ENCODE data around the gene SAPCD1.
"Not testable (repeated sequence)": the region's sequence is repeated elsewhere in the genome, so short reads cannot be mapped to it uniquely, and the experiment has no call there.

SAPCD1 gene

DNA sequence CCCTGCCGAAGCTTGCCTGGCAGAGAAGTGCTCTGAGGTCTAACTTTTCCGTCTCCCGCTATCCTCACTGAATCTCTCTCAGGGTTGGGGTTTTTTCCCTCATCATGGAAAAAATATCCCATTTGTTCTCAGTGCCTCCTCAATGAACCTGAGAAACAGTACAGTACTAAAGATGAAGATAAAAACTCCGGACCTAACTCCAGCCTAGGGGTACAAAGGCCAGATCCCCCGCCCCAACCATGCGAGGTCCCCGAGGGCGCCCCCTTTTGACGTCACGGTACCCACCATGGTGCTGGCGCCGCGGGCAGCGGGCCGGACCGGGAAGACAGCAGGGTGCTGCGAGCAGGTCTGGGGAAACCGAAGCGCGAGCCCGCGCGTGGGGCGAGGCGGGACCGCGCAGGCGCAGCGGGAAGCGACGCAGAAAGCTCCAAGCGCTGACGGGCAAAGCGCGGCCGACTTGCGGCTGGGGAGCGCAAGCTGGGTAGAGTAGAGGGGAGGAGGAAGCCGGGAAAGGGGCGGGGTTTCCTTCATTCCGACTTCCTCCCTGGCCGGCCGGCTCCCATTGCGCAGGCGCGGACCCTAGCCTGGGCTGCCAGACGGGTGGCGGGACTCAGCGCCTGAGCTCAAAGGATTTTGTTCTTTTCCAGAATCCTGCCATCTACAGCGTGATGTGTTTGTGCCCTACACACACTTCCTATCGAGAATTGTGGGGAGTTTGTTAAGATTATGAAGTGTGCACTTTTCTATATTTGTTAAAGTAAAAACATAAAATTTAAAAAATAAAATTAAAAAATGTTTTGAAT lies 44.2 kb downstream of the SAPCD1 start, which contains the start of gene LSM2:
LSM2 (minus strand) TSS at position 497 of the 803 bp plus-strand sequence; CDS start at position 288, 209 bp downstream.
- peak; percentile 67 for DNase-seq

DNA sequence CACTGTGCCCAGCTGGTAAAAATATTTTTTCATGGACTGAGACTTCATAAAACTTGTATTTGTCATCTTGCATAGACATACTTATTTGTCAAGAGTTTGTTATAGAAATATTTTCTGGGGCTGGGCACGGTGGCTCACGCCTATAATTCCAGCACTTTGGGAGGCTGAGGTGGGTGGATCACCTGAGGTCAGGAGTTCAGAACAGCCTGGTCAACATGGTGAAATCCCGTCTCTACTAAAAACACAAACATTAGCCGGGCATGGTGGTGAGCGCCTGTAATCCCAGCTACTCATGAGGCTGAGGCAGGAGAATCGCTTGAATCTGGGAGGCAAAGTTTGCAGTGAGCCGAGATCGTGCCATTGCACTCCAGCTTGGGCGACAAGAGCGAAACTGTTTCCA lies 46.1 kb downstream of the SAPCD1 start:
- not testable (repeated sequence) for DNase-seq

DNA sequence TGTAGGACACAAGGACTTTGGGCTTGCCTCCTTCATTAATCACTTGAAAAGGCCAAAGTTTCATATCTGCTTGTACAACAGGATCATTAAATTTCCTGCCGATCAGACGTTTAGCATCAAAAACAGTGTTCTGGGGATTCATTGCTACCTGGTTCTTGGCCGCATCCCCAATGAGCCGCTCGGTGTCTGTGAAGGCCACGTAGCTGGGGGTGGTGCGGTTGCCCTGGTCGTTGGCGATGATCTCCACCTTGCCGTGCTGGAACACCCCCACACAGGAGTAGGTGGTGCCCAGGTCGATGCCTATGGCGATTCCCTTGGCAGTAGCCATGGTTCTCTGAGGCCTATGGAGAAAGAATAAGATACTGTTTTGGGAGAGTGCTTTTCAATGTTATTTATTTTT lies 49.2 kb downstream of the SAPCD1 start:
- DNase-seq: no peak

DNA sequence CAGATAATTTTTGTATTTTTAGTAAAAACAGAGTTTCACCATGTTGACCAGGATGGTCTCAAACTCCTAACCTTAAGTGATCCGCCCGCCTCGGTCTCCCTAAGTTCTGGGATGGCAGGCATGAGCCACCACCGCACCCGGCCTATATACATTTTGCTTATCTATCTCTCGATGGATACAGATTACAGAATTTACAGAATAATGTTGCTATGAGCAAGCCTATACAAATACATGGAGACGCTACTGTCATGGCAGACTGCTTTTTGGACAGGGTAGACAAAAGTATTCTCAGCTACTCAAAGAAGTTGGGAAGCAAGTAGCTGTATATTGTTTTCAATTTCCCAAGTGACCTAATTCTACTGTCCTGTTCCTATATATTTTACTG lies 51.0 kb downstream of the SAPCD1 start:
- no peak for DNase-seq
